SU-DHL-6 (cell line): Measurements from ENCODE around the gene CELF3.

Source experiments
- H2AFZ ChIP-seq: fragments of 200-600 bp; sonication (generic); 2 replicates; pipeline ENCODE4 v1.6.1; 2014; ENCODE audit warnings: low read depth, mild to moderate bottlenecking, moderate library complexity, mixed read lengths, antibody characterized with exemption, low read length; ENCODE audit not compliant: severe bottlenecking
- H3F3A ChIP-seq: fragments of 200-600 bp; shearing (Covaris generic); 2 replicates; pipeline ENCODE4 v1.6.0; 2016; ENCODE audit warnings: antibody characterized with exemption, mild to moderate bottlenecking; ENCODE audit not compliant: insufficient read depth
- H3K27ac ChIP-seq: fragments of 200-600 bp; sonication (generic); 2 replicates; pipeline ENCODE4 v1.5.1; 2016; ENCODE audit warnings: low read depth, mild to moderate bottlenecking, low read length, moderate library complexity, mixed read lengths
- H3K27me3 ChIP-seq: fragments of 200-600 bp; sonication (generic), shearing (Covaris generic); 2 replicates; pipeline ENCODE4 v1.6.0; 2014; ENCODE audit warnings: mild to moderate bottlenecking, low read length
- H3K36me3 ChIP-seq: fragments of 200-600 bp; sonication (generic); 2 replicates; pipeline ENCODE4 v1.6.1; 2014; ENCODE audit warnings: mild to moderate bottlenecking, low read length, mixed read lengths
- H3K4me2 ChIP-seq: fragments of 300-600, 200-600 bp; shearing (Covaris generic), sonication (generic); 2 replicates; pipeline ENCODE4 v1.6.0; 2014; ENCODE audit warnings: low read length, low read depth, mild to moderate bottlenecking; ENCODE audit not compliant: poor library complexity, severe bottlenecking
- H3K4me3 ChIP-seq: fragments of 200-600 bp; sonication (generic); 2 replicates; pipeline ENCODE4 v1.5.1; 2014; ENCODE audit warnings: antibody characterized with exemption, low read length, mild to moderate bottlenecking, mixed read lengths; ENCODE audit not compliant: insufficient read depth, poor library complexity, severe bottlenecking
- H3K79me2 ChIP-seq: fragments of 200-600 bp; sonication (generic); 2 replicates; pipeline ENCODE4 v1.6.1; 2014; ENCODE audit warnings: mild to moderate bottlenecking, low read length, moderate library complexity; ENCODE audit not compliant: insufficient read depth
- H3K9ac ChIP-seq: fragments of 200-600 bp; sonication (generic); 2 replicates; pipeline ENCODE4 v1.7.0; 2014; ENCODE audit warnings: mild to moderate bottlenecking, low read length
- H3K9me2 ChIP-seq: fragments of 200-600 bp; sonication (generic); replicated peaks from 2 replicates; pipeline ENCODE4 v1.6.1; 2014; ENCODE audit warnings: low read length; ENCODE audit not compliant: insufficient read depth
- H3K9me3 ChIP-seq: fragments of 200-600 bp; sonication (generic); 2 replicates; pipeline ENCODE4 v1.6.1; 2014; ENCODE audit warnings: low read length, mixed read lengths; ENCODE audit not compliant: insufficient read depth
- H4K20me1 ChIP-seq: fragments of 200-600 bp; sonication (generic); 2 replicates; pipeline ENCODE4 v1.6.1; 2014; ENCODE audit warnings: low read depth, mild to moderate bottlenecking, antibody characterized with exemption, low read length, moderate library complexity, mixed read lengths
- EZH2phosphoT487 ChIP-seq: fragments of 200-600 bp; sonication (generic), shearing (Covaris generic); conservative IDR thresholded peaks from 2 replicates; pipeline ENCODE4 v1.6.1; 2018; ENCODE audit warnings: mild to moderate bottlenecking, antibody characterized with exemption, low read length, moderate library complexity, mixed read lengths
- TF ChIP-seq, protein P1 (sequence below): fragments of 200-600 bp; sonication (generic); IDR thresholded peaks from one replicate; pipeline ENCODE4 v1.5.1; 2017; ENCODE audit warnings: antibody characterized with exemption, mild to moderate bottlenecking, low read length, moderate library complexity; ENCODE audit not compliant: insufficient read depth, poor library complexity, severe bottlenecking

The CELF3 gene

DNA sequence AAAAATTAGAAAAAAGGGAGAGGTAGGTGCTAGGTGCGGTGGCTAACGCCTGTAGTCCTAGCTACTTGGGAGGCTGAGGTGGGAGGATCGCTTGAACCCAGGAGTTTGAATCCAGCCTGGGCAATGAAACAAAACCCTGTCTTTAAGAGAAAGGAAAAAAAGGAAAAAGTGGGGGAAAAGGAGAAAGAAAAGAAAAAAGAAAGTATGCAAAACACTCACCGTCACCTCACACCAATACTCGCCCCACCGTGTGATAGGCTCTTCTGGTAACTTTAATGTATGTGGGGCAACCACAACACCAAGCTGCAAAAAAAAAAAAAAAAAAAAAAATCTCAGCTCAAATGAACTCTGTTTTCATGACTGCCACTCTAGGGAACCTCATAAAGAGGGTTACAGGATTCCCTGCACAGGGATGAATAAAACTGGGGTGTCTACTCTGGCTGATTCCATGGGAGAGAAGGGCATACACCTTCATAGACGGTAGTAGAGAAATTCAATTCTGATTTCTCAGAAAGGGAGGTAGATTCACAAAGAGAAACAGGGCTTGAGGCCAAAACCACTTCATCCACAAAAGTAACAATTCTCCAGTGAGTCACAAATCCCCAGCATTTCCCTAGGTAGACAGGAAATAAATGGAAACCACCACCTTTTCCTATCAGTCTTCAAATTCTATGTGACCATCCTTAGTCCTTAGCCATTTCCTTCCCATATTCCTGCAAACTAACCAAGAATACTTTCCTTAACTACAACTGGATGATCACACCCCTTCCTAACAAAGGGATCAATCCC lies 44.2 kb upstream of the CELF3 start:
- no peaks in the 10 kb centered on the region for H4K20me1 ChIP-seq
- H3K27ac ChIP-seq: no peak overlapping the region
- H3K4me2 ChIP-seq: no peak overlapping the region
- H3K9ac ChIP-seq: no peak overlapping the region
- H3F3A ChIP-seq: peaks cover 3% of the 10 kb centered on the region; the same call in 1 of the 2 replicates
- no peaks in the 10 kb centered on the region for H3K9me3 ChIP-seq
- no peaks in the 10 kb centered on the region for H3K27me3 ChIP-seq
- no peaks in the 10 kb centered on the region for H3K79me2 ChIP-seq
- peaks cover 6% of the 10 kb centered on the region for H3K36me3 ChIP-seq
- no peaks in the 10 kb centered on the region for H3K9me2 ChIP-seq
- TF ChIP-seq EZH2phosphoT487: no peak
- TF ChIP-seq, protein P1, sequence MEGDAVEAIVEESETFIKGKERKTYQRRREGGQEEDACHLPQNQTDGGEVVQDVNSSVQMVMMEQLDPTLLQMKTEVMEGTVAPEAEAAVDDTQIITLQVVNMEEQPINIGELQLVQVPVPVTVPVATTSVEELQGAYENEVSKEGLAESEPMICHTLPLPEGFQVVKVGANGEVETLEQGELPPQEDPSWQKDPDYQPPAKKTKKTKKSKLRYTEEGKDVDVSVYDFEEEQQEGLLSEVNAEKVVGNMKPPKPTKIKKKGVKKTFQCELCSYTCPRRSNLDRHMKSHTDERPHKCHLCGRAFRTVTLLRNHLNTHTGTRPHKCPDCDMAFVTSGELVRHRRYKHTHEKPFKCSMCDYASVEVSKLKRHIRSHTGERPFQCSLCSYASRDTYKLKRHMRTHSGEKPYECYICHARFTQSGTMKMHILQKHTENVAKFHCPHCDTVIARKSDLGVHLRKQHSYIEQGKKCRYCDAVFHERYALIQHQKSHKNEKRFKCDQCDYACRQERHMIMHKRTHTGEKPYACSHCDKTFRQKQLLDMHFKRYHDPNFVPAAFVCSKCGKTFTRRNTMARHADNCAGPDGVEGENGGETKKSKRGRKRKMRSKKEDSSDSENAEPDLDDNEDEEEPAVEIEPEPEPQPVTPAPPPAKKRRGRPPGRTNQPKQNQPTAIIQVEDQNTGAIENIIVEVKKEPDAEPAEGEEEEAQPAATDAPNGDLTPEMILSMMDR: no peak
- H3K4me3 ChIP-seq: no peak overlapping the region
- H2AFZ ChIP-seq: no peak overlapping the region

- Histone ChIP-seq H3K27ac (no peak overlapping the region), H3K9me3 (no peaks in the 10 kb centered on the region), H3K79me2 (no peaks in the 10 kb centered on the region), H3K4me2 (no peak overlapping the region), H3K27me3 (no peaks in the 10 kb centered on the region), H3K9ac (no peak overlapping the region), H3F3A (peaks cover 3% of the 10 kb centered on the region; the same call in 1 of the 2 replicates), H2AFZ (no peak overlapping the region), H3K9me2 (no peaks in the 10 kb centered on the region), H3K4me3 (no peak overlapping the region), H3K36me3 (peaks cover 6% of the 10 kb centered on the region), H4K20me1 (no peaks in the 10 kb centered on the region)
- TF ChIP-seq EZH2phosphoT487: no peak
- TF ChIP-seq, protein P1: no peak
Measured at GRCh38 chr1:151759241-151759640, 42.6 kb upstream of the CELF3 start.

- no peak overlapping the region for H3K4me3 ChIP-seq
- TF ChIP-seq EZH2phosphoT487: no peak
- TF ChIP-seq, protein P1: no peak
- H3K9me3 ChIP-seq: no peaks in the 10 kb centered on the region
- no peak overlapping the region for H2AFZ ChIP-seq
- no peak overlapping the region for H3K4me2 ChIP-seq
- H3K79me2 ChIP-seq: no peaks in the 10 kb centered on the region
- no peaks in the 10 kb centered on the region for H3K9me2 ChIP-seq
- H3K27ac ChIP-seq: no peak overlapping the region
- H4K20me1 ChIP-seq: no peaks in the 10 kb centered on the region
- H3K9ac ChIP-seq: no peak overlapping the region
- no peaks in the 10 kb centered on the region for H3K27me3 ChIP-seq
- peaks cover 6% of the 10 kb centered on the region for H3K36me3 ChIP-seq
- no peaks in the 10 kb centered on the region for H3F3A ChIP-seq
Measured at GRCh38 chr1:151756291-151756690, 39.7 kb upstream of the CELF3 start.
